CD8-positive, alpha-beta memory T cell (primary cell): Measurements from ENCODE around the gene ISG20L2. TPM values are rescaled to one million over a fixed set of nuclear protein-coding genes. Genes with fewer than 3 reads are reported as not detected.
A peak's percentile ranks its signal among the peaks of the same experiment; 100 is the strongest.
"Not testable (repeated sequence)": the region's sequence is repeated elsewhere in the genome, so short reads cannot be mapped to it uniquely, and the experiment has no call there.

Source experiments
- CTCF ChIA-PET: fragments of 350-600 bp; sonication (Branson Sonifier 250); formaldehyde crosslinking; loops from one replicate; lab custom pipeline; 2021; ENCODE audit warnings: antibody characterized with exemption; lab: Charles Lee
- POLR2A ChIA-PET: fragments of 350-600 bp; sonication (Branson Sonifier 250); formaldehyde crosslinking; loops from one replicate; lab custom pipeline; 2021; ENCODE audit warnings: antibody characterized with exemption; lab: Charles Lee
- DNase-seq, 5 donors: peaks; one replicate each; pipeline versions ENCODE4 v3.0.0 to v3.0.0-alpha.2; 2020 to 2022; ENCODE audit warnings: mixed read lengths in 1 of 5
- H3K27ac ChIP-seq: one replicate; pipeline ENCODE4 v1.7.0; 2013; ENCODE audit warnings: low read depth, mild to moderate bottlenecking, low read length, moderate library complexity
- H3K27me3 ChIP-seq: 2 replicates; pipeline ENCODE4 v1.7.0; 2013; ENCODE audit warnings: low read length, mild to moderate bottlenecking; ENCODE audit not compliant: insufficient read depth, poor library complexity, severe bottlenecking
- H3K36me3 ChIP-seq: 2 replicates; pipeline ENCODE4 v1.7.0; 2013; ENCODE audit warnings: mild to moderate bottlenecking, low read length, moderate library complexity; ENCODE audit not compliant: insufficient read depth
- H3K4me1 ChIP-seq: 2 replicates; pipeline ENCODE4 v1.7.0; 2013; ENCODE audit warnings: mild to moderate bottlenecking, low read length, moderate library complexity; ENCODE audit not compliant: insufficient read depth
- H3K4me3 ChIP-seq: 2 replicates; pipeline ENCODE4 v1.7.0; 2013; ENCODE audit warnings: mild to moderate bottlenecking, low read length
- H3K9me3 ChIP-seq: 2 replicates; pipeline ENCODE4 v1.7.0; 2013; ENCODE audit warnings: mild to moderate bottlenecking, low read length
- H3K27ac Mint-ChIP-seq, 8 donors: one replicate each; pipeline ENCODE4 v1.8.0; 2020 to 2021; ENCODE audit warnings: mixed read lengths in 8 of 8, mild to moderate bottlenecking in 6 of 8, inconsistent platforms in 3 of 8, moderate library complexity in 3 of 8
- H3K27me3 Mint-ChIP-seq, 2 donors: one replicate each; pipeline ENCODE4 v1.8.0; 2020 to 2021; ENCODE audit warnings: mixed read lengths in 2 of 2, mild to moderate bottlenecking in 1 of 2, moderate library complexity in 1 of 2
- H3K36me3 Mint-ChIP-seq, 3 donors: one replicate each; pipeline ENCODE4 v1.8.0; 2020 to 2021; ENCODE audit warnings: mixed read lengths in 3 of 3, inconsistent platforms in 1 of 3, mild to moderate bottlenecking in 1 of 3
- H3K4me1 Mint-ChIP-seq, 3 donors: one replicate each; pipeline ENCODE4 v1.8.0; 2020 to 2021; ENCODE audit warnings: mixed read lengths in 3 of 3, inconsistent platforms in 1 of 3, mild to moderate bottlenecking in 1 of 3
- H3K4me3 Mint-ChIP-seq, 7 donors: one replicate each; pipeline ENCODE4 v1.8.0; 2020 to 2021; ENCODE audit warnings: mixed read lengths in 7 of 7, mild to moderate bottlenecking in 6 of 7, moderate library complexity in 4 of 7, inconsistent platforms in 2 of 7
- H3K9me3 Mint-ChIP-seq, 5 donors: one replicate each; pipeline ENCODE4 v1.8.0; 2020 to 2022; ENCODE audit warnings: mixed read lengths in 5 of 5, mild to moderate bottlenecking in 3 of 5, moderate library complexity in 2 of 5, inconsistent platforms in 1 of 5
- polyA plus RNA-seq: library from polyadenylated mRNA; unstranded; fragments of 300-500 nt; fragmentation: Illumina TruSeq; gene quantifications from one replicate; pipeline ENCODE4 v1.2.3, GENCODE V29; 2021
- total RNA-seq, 2 experiments: library from RNA; stranded (reverse); gene quantifications; one replicate each; pipeline ENCODE4 v1.2.3, GENCODE V29; 2021

The ISG20L2 gene
- total and polyA plus RNA-seq, 3 experiments from 2014 or later: 25.0 to 75.9 (median 69.4) TPM

DNA sequence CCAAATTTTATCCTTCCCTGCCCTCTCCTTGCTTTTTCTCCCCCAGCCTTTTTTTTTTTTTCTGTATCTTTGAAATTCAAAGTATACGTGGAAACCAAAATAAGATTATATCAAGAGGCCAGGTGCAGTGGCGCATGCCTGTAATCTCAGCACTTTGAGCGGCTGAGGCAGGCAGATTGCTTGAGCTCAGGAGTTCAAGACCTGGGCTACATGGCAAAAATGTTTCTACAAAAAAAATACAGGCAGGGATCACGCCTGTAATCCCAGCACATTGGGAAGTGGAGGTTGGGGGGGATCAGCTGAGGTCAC is 32.2 kb upstream of the ISG20L2 start:
- Histone ChIP-seq H3K36me3 (no peaks in the 10 kb centered on the region), H3K27ac (no peak overlapping the region), H3K4me1 (no peaks in the 10 kb centered on the region), H3K9me3 (no peaks in the 10 kb centered on the region), H3K4me3 (no peak overlapping the region), H3K27me3 (no peaks in the 10 kb centered on the region)
- H3K27ac Mint-ChIP-seq: no peak overlapping the region
- DNase-seq: no peak
- H3K27me3 Mint-ChIP-seq: no peaks in the 10 kb centered on the region
- no peaks in the 10 kb centered on the region for H3K9me3 Mint-ChIP-seq
- no peak overlapping the region for H3K4me3 Mint-ChIP-seq
- ChIA-PET POLR2A (no interaction called here), CTCF (interaction anchor here (1.0 kb wide), 1 partner anchor 13 kb away, joined by 3 read pairs; no protein-coding TSS in a partner anchor)
- H3K36me3 Mint-ChIP-seq: no peaks in the 10 kb centered on the region
- H3K4me1 Mint-ChIP-seq: peaks cover 0 to 3% (median 0%) of the 10 kb centered on the region in 3 donors

DNA sequence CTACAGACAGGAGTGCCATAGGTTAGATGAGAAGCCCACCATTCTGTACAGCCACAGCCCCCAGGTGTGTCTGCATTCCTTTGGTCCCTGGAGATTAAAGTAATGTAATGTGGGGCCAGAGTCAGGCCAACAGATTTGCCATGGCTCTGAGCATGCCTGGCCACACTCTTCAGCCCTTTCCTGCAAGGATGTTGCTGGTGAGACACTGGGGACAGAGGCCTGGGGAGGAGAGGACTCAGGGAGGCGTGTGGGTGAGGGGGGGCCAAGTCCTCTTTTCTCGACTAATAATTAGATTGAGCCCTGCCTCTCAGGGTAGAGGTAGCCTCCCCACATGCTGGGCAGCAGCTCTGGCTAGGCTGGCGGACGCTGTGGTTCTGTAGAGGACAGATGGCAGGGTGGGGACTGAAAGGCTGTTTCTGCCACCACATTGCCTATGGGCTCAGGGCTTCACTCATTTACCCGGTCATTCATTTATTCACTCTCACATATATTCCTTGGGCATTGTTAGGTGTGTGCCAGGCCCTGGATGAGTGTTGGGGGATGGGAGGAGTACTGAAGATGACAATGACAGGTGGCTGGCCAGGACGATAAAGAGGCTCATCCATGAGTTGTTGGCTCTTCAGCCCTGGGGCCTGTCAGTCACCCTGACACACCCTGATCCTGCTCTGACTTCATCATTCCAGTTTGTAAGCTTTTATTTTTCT is 31.7 kb upstream of the ISG20L2 start:
- Histone ChIP-seq H3K9me3 (no peaks in the 10 kb centered on the region), H3K4me3 (no peak overlapping the region), H3K36me3 (no peaks in the 10 kb centered on the region), H3K4me1 (no peaks in the 10 kb centered on the region), H3K27me3 (no peaks in the 10 kb centered on the region), H3K27ac (no peak overlapping the region)
- peak overlapping the region in 1 of 8 donors; percentile 87 for H3K27ac Mint-ChIP-seq
- peaks cover 1 to 5% (median 3%) of the 10 kb centered on the region in 3 donors for H3K4me1 Mint-ChIP-seq
- H3K4me3 Mint-ChIP-seq: no peak overlapping the region
- no peaks in the 10 kb centered on the region for H3K36me3 Mint-ChIP-seq
- CTCF ChIA-PET: interaction anchor here (1.0 kb wide), 1 partner anchor 13 kb away, joined by 3 read pairs; no protein-coding TSS in a partner anchor
- no peak for DNase-seq
- no peaks in the 10 kb centered on the region for H3K9me3 Mint-ChIP-seq
- POLR2A ChIA-PET: no interaction called here
- no peaks in the 10 kb centered on the region for H3K27me3 Mint-ChIP-seq

DNA sequence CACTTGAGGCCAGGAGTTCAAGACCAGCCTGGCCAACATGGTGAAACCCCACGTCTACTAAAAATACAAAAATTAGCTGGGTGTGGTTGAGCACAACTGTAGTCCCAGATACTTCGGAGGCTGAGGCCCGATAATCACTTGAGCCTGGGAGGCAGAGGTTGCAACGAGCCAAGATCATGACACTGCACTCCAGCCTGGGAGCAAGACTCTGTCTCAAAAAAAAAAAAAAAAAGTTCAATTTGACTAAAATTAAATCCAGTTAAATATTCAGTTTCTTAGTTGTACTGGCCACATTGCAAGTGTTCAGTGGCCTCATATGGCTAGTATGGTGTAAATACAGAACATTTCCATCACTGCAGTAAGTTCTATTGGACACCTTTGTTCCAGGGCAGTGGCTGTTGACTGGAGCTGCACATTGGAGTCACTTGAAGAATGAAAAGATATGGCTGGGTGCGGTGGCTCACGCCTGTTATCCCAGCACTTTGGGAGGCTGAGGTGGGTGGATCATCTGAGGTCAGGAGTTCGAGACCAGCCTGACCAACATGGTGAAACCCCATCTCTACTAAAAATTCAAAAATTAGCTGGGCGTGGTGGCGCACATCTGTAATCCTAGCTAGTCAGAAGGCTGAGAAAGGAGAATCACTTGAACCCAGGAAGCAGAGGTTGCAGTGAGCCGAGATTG is 29.1 kb upstream of the ISG20L2 start:
- CTCF ChIA-PET: interaction anchor here (1.4 kb wide), 1 partner anchor 31 kb away, joined by 3 read pairs; no protein-coding TSS in a partner anchor

DNA sequence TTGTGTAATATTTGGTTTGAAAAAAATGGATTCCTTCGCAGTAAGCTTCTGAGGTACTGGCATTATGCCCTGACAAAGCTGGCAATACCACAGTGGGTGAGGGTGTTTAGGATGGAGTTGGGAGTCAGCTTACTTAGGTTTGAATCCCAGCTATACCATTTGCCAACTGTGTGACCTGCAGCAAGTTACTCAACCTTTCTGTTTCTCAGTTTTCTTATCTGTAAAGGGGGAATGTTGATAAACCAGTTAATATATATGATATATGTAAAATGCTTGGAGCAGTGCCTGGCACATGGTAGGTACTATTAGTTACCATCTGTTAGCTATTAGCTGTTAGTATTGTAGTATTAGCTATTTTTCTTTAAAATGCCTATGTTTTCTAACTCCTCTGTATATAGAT is 27.8 kb upstream of the ISG20L2 start:
- no peak for DNase-seq
- H3K27me3 ChIP-seq: no peaks in the 10 kb centered on the region
- H3K9me3 ChIP-seq: no peaks in the 10 kb centered on the region
- ChIA-PET POLR2A (interaction anchor here (0.7 kb wide), 1 partner anchor 23 kb away, joined by 10 read pairs; no protein-coding TSS in a partner anchor), CTCF (interaction anchor here (1.0 to 2.0 kb wide), 4 partner anchors 8 to 104 kb away, joined by 3 to 8 read pairs (median 6); partner anchors contain the start of genes NTRK1 and PRCC)
- no peak overlapping the region for H3K27ac ChIP-seq
- H3K9me3 Mint-ChIP-seq: no peaks in the 10 kb centered on the region
- peaks cover 10% of the 10 kb centered on the region for H3K4me1 ChIP-seq
- no peaks in the 10 kb centered on the region for H3K27me3 Mint-ChIP-seq
- no peak overlapping the region for H3K4me3 ChIP-seq
- no peak overlapping the region for H3K27ac Mint-ChIP-seq
- H3K36me3 Mint-ChIP-seq: peaks cover 0 to 4% (median 0%) of the 10 kb centered on the region in 3 donors
- H3K36me3 ChIP-seq: no peaks in the 10 kb centered on the region
- H3K4me3 Mint-ChIP-seq: no peak overlapping the region
- peaks cover 12 to 26% (median 17%) of the 10 kb centered on the region in 3 donors for H3K4me1 Mint-ChIP-seq

More for the DNA sequence above, 29.1 kb upstream of the ISG20L2 start:
- H3K9me3 ChIP-seq, H3K27ac ChIP-seq, H3K36me3 Mint-ChIP-seq, H3K9me3 Mint-ChIP-seq, H3K4me1 ChIP-seq, POLR2A ChIA-PET, H3K4me3 Mint-ChIP-seq, DNase-seq, H3K4me3 ChIP-seq, H3K27me3 ChIP-seq, H3K27ac Mint-ChIP-seq, H3K36me3 ChIP-seq, H3K27me3 Mint-ChIP-seq: not testable (repeated sequence)
- peaks cover 9 to 19% (median 11%) of the 10 kb centered on the region in 3 donors for H3K4me1 Mint-ChIP-seq

DNA sequence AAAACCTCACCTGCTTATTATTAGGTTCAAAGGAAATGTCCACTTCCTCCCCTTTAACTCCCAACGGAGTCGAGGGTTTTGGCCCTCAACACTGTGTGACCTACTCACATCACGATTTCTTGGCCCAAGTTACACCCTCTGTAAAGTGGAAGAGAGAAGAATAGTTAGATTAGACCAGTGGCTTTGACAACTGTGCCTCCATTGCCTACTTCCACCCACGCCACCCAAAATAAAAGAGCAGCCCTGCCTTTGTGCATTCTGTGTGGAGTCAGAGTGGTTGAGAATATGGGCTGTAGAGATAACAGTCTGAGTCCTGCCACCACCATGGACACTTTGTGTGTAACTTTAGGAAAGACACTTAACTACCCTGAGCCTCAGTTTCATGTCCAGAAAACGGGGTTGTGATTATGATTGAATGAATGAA is 27.0 kb upstream of the ISG20L2 start:
- Histone ChIP-seq H3K36me3 (no peaks in the 10 kb centered on the region), H3K9me3 (no peaks in the 10 kb centered on the region), H3K4me1 (peaks cover 10% of the 10 kb centered on the region), H3K4me3 (no peak overlapping the region), H3K27me3 (no peaks in the 10 kb centered on the region), H3K27ac (peak overlapping the region; percentile 35)
- peak overlapping the region in 1 of 8 donors; percentile 19 for H3K27ac Mint-ChIP-seq
- H3K4me1 Mint-ChIP-seq: peaks cover 14 to 27% (median 21%) of the 10 kb centered on the region in 3 donors
- no peaks in the 10 kb centered on the region for H3K27me3 Mint-ChIP-seq
- CTCF ChIA-PET: interaction anchor here (1.7 to 2.0 kb wide), 2 partner anchors 29 to 105 kb away, joined by 7 to 8 read pairs; partner anchors contain the start of gene NTRK1
- POLR2A ChIA-PET: no interaction called here
- no peaks in the 10 kb centered on the region for H3K9me3 Mint-ChIP-seq
- DNase-seq: no peak
- peaks cover 0 to 6% (median 0%) of the 10 kb centered on the region in 3 donors for H3K36me3 Mint-ChIP-seq
- no peak overlapping the region for H3K4me3 Mint-ChIP-seq

DNA sequence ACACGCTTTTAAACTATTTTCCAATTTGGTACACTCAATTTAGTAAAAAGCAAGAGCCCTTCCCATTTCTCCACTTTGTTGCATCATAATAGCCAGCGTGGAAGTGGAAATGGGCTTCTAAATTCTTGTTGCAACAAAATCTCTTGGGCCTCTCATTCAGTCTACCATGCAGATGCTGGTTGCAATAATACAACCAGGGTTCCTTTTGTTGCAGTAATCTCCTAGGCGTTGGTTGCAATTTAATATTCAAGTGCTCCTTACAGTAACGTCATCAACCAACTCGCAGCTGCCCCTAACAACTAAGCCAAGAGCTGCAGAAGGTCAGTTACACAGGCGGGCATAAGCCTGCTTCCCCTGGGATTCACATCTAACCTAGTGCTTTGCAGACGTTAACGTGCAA is 25.7 kb upstream of the ISG20L2 start:
- H3K9me3 Mint-ChIP-seq: no peaks in the 10 kb centered on the region

DNA sequence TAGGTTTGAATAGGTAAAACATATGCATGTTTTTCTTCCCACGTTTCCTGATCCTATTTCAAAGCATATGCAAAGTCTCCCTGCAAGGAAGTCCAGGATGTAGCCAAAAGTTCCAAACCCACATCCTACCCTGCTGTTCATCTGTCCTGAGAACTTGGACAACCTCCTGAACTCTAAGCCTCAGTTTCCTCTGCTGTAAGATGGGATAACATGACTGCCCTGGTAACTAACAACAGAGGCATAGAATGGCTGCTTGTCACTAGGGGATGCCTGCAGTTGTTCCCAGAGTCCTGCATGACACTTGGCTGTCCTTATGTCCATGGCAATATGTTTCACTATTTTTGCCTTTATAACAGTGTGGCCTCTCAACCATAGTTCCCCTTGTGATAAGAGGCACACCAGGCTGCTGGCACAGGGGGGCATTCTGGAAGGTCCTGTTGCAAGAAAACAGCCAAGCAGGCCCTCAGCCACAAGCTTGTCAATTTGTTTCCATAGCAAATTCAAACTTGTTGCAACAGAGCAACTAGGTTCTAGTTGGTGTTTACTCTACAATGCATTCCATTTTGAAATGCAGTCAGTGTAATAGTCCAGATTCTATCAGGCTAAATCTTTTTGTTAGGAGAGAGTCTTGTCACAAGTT is 24.4 kb upstream of the ISG20L2 start:
- no peaks in the 10 kb centered on the region for H3K9me3 Mint-ChIP-seq
- Histone ChIP-seq H3K4me1 (peaks cover 34% of the 10 kb centered on the region), H3K4me3 (no peak overlapping the region), H3K27ac (peak overlapping the region; percentile 85), H3K36me3 (no peaks in the 10 kb centered on the region), H3K27me3 (no peaks in the 10 kb centered on the region), H3K9me3 (no peaks in the 10 kb centered on the region)
- DNase-seq: no peak
- CTCF ChIA-PET: interaction anchor here (1.0 to 4.0 kb wide), 5 partner anchors 11 to 63 kb away, joined by 3 to 16 read pairs (median 8); partner anchors contain the start of genes ISG20L2, METTL25B and MRPL24
- H3K27ac Mint-ChIP-seq: peak overlapping the region; percentile 15 to 97 (median 90)
- H3K4me1 Mint-ChIP-seq: peaks cover 37 to 53% (median 46%) of the 10 kb centered on the region in 3 donors
- H3K4me3 Mint-ChIP-seq: peak overlapping the region; percentile 86 to 97 (median 92)
- H3K36me3 Mint-ChIP-seq: peaks cover 0 to 11% (median 0%) of the 10 kb centered on the region in 3 donors
- POLR2A ChIA-PET: interaction anchor here (1.9 to 2.6 kb wide), 2 partner anchors 11 to 14 kb away, joined by 16 to 42 read pairs; partner anchors contain the start of genes MRPL24 and PRCC
- H3K27me3 Mint-ChIP-seq: no peaks in the 10 kb centered on the region

More for the DNA sequence above, 25.7 kb upstream of the ISG20L2 start:
- Histone ChIP-seq H3K4me1 (peaks cover 22% of the 10 kb centered on the region), H3K27me3 (no peaks in the 10 kb centered on the region), H3K27ac (no peak overlapping the region), H3K36me3 (no peaks in the 10 kb centered on the region), H3K9me3 (no peaks in the 10 kb centered on the region), H3K4me3 (no peak overlapping the region)
- ChIA-PET CTCF (interaction anchor here (1.0 kb wide), 1 partner anchor 28 kb away, joined by 3 read pairs; no protein-coding TSS in a partner anchor), POLR2A (no interaction called here)
- DNase-seq: no peak
- Mint-ChIP-seq H3K27ac (peak overlapping the region in 1 of 8 donors; percentile 92), H3K4me1 (peaks cover 27 to 40% (median 34%) of the 10 kb centered on the region in 3 donors), H3K4me3 (peak overlapping the region in 2 of 7 donors; percentile 48 to 70), H3K27me3 (no peaks in the 10 kb centered on the region), H3K36me3 (peaks cover 0 to 11% (median 0%) of the 10 kb centered on the region in 3 donors)
